GM19455 (cell line): ENCODE data around the gene DGKI.

Source experiments
- ATAC-seq: cut with Tn5 transposase; IDR thresholded peaks from one replicate; pipeline ENCODE4 v1.9.1; 2021; ENCODE audit not compliant: unreplicated experiment

DGKI gene

DNA sequence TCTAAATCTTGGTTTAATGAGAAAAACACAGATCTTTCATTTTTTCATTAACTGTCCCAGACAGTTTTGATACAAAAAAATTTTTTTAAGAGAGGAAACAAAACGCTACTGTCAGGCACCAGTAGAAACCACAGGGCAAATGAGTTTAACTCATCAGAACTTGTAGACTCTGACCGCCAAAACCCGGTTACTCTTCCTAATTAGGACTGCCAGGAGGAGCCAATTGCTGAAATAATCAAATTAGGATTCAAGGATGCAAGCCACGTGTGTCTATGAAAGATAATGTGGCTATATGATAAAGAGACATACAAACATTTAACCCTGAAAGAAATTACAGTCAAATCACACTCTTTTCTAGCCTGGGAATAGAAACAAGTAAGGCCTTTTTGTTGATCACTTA is 154.4 kb downstream of the DGKI start:
- ATAC-seq: no peak

DNA sequence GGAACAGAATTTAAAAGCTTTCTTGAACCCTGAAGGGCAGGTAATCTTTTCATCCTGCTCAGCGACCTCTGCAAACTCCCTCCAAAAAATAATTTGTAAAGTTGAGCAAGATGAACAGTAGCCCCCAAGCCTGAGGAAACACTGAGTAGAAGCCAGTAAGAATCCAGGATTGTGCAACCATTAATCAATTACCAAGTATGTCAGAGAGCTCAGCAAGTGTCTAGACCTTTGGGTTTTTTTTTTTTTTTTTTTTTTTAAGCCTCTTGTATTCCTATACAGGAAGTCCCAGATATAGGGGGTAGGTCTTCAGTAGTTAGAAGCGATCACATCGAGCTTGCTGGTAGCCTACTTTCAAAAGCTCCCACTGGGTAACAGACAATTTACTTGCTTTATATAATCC is 155.2 kb downstream of the DGKI start:
- no peak for ATAC-seq

DNA sequence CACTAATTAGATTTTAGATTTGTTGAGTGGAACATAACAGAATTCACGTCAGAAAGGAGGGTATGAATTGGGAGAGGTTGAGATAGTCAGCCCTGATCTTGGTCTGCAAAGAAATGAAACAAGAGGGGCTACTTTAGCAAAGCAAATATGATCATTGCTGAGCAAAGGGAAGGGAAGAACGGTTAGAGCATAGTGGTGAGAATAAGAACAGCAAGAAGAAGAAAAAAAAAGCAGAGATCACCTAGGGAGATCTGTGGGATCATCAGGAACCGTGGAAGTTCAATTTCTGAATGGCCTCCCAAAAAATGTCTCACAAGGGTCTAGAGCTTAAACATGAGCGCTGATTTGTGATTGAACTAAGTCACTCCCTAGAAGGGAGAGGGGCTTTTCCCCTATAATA is 156.1 kb downstream of the DGKI start:
- no peak for ATAC-seq

DNA sequence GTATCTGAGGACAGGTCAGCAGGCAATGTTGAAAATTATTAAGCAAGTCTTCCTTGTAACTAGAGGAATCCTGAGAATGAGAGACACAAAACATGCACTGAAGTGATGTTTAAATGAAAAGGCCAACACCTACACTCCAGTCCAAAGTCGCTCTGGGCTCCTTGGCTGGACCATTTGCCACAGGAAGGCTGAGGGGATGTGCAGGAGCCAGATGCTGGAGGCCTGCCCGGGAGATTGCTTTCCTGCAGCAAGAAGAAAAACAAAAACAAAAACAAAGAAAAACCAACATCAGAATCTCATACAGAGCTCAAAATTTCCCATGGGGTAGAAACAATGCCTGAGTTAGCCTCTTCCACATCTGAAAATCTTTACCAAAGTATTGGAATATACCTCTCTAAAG is 157.0 kb downstream of the DGKI start:
- no peak for ATAC-seq

DNA sequence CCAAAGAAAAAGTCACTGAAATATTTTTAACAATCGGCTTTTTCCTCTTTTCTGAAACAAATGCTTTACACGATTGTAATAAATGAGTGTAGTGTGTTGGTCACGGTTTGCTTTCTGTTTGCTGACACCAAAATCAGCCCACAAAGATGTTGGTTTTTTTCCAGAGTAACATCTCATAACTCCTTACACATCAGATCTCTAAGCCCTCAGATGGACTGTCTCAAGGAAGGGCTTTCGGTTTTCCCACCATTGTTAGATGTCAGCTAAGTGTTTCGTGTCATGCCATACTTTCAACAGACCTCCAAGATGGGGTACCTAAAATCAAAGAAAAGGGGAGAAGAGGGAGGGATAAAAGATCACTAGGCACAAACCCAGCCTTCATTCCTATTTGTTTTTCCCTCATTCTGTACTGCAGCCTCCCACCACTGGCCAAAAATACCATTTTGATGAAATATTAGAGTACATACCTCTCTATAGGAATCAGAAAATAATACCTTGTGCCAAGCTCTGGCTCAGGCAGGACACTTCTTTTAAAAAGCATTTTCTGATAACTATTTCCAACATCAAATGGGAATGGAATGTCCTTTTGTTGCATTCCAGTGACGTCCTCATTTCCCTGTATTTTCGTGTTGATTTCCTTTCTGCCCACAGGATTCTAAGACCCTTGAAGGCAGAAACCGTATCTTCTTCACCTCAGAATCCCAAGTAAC is 159.1 kb downstream of the DGKI start:
- no peak for ATAC-seq

DNA sequence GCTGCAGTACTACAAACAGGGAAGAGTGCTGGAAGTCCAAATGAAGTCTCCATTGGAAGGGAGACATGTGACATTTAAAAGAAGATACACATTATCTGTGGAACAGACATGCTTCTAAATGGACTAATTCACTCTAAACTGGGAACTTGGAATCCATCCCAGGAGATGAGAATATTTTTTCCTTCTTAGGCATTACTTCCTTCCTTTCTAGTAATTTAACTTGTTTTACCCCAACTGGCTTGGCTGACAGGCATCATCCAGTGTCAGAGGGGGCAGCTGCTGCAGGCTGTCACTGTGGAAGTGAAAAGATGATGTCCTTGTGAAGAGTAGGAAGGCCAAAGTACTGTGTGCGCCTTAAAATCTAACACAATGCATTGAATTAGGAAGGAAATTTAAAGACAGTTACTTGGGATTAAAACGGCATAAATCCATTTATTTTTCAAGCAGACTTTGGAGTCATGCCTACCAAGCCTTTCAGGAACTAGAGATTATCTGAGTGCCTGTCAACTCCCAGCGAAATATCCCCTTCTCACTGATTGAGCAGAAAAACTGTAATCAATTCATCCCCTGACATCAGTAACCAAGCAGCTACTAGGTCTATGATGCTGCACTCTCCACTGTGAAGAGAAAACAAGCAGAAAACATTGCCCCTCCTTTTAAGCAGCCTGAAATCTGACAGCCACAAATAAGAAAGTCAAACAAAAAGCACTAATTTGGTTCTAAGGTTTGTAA is 161.2 kb downstream of the DGKI start:
- no peak for ATAC-seq

DNA sequence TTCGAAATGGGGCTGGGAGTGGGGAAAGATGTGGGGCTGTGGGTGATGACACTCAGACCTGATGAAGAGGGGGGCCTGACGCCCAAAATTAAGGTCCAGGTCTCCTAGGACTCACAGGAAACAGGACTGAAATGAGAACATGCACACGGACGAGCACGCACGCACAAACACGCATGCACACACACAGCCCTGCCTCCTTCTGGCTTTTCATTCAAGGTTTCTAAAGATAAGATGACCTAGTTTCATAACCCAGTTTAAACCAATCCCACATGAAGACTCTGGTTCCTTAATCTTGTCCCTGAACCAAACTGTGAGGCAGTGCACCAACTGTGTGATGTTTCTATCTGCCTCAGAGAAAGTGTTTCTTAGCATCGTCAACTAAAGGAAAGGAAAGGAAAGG is 162.0 kb downstream of the DGKI start:
- ATAC-seq: no peak

DNA sequence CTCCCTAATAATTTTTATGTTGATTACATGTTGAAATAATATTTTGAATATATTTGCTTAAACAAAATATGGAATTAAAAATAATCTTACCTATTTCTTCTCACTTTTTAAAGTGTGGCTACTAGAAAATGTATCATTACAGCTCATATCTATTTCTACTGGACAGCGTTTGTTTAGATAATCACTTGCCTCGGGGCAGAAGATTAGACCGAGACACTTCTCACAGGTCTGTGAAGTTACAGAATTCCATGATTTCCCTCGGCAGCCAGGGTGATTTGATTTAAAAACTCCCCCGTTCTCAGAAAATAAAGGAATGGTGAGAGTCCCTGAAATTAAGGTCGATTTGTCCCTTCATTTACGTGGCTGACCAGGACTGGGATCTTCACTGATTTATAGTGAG is 162.5 kb downstream of the DGKI start:
- no peak for ATAC-seq

DNA sequence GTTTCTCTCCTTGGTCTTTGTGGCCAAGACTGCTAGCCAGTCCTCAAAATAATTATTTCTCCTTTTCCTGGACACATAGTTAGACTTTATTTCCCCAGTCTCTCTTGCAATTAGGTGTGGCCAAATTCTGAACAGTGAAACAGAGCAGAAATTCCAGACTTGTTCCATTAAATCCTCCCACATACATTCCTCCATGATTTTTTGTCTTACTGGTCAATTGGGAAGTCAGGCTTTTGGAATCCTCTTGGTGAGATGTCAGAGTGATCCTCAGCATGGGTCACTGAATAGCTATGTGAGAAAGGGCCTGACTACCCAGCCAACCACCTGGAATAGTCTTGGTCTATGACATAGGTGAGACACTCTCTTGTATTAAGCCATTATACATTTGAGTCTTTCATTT is 164.2 kb downstream of the DGKI start:
- no peak for ATAC-seq

DNA sequence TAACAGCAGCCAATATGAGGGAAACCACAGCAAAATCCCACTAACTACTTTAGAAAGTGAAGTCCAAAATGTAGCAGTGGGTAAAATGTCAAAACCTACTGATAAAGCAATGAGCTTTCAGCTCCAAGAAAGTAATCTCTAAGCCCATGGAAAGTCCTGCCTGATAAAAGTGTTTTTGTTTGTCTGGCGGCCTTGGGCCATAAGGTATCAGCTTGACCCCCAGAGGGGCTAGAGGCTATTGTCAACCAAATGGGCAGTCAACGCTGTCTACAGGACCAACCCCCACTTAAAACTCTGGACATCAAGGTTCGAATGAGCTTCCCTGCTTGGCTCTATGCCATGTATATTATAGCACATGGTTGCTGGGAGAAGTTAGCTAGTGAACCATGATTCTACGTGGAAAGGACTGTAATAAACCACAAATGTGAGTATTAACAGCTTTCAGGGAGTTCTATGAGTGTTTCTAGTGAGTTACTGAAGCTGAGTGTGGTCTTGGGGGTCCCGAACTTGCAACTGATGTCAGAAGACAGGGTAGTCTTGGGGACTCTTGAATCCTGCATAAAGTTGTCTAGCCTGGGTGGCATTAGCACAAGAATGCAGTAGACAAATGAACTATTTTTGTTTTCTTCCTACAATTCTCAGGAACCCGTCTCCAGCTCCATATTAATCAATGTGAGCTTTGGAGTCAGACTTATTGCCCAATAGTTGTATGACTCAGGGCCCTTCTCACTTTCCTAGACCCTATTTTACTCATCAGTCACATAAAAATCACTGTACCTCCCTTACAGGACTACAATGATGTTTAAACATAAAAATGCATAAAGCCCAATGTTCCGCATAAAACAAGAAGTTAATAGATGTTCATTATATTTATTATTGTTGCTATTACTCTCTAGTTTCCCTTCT is 164.9 kb downstream of the DGKI start:
- ATAC-seq: no peak

DNA sequence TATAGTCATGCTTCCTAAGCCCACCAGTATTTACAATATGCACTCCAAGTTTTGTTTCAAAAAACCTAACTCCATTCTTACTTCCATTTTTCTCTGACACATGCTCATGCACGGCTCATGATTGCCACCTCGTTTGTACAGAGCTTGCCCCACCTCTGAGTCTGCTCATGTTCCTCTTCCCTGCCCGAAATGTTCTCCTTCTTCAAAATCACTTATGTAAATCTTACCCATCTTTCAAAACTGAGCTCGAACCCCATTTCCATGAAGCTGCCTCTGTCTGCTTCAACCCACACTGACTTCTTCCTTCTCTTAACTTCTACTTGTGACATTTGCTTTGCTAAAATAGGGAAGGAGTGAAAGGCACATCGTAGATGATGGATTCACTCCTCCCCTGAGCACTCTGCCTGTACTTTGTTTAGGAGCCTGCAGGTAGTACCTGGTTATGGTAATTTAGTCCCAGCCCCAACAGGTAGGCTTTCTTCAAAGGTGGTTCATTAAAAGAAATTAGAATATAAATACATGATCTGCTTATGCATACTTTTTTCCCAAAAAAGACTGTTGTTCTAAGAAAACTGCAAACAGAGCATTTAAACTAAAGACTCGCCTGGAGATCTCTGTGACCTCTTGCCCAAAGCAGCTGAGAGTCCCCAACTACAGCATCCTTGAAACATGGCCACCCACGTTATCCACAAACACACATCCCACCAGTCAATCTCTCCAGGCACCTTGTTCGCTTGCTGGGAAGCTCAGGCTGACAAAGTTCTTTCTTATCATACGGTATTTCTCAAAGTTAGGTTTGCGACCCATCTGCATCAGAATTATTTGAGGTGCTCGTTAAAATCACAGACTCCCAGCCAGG is 172.0 kb downstream of the DGKI start:
- ATAC-seq: no peak

DNA sequence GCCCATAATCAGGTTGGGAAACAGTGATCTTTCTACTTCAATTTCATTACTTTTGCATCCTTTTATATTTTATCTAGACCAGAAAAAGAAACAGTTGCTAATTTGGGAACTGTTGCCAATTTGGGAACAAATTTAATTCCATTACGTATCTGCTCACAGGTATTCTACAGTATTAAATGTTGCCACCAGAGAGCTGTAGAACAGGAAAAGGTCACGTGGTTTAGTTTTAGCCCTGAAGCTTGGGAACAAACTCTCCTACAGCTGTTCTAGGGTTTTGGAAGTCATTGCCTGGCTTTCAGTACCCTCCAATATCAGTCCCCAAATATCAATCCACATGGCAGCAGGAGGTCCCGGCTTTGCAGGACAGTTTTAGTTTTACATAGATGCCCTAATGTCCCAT is 172.7 kb downstream of the DGKI start:
- no peak for ATAC-seq

DNA sequence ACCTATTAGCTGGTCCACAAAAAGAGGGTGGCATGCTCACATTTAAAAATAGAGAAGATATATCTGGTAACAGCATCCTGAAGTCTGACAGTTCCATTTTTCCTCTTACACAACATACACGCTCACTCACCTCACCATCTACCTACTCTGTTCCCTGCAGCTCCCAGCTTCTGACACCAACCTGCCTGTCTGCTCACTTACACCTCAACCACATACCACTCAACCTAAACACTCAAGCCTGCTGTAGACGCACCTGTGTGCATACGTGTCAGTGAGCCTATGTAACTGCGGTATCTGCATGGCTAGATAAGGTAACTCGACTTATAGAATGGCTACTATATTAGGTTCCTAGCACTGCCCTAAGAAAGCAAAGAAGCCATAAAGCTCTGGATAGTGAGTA is 174.9 kb downstream of the DGKI start:
- no peak for ATAC-seq

DNA sequence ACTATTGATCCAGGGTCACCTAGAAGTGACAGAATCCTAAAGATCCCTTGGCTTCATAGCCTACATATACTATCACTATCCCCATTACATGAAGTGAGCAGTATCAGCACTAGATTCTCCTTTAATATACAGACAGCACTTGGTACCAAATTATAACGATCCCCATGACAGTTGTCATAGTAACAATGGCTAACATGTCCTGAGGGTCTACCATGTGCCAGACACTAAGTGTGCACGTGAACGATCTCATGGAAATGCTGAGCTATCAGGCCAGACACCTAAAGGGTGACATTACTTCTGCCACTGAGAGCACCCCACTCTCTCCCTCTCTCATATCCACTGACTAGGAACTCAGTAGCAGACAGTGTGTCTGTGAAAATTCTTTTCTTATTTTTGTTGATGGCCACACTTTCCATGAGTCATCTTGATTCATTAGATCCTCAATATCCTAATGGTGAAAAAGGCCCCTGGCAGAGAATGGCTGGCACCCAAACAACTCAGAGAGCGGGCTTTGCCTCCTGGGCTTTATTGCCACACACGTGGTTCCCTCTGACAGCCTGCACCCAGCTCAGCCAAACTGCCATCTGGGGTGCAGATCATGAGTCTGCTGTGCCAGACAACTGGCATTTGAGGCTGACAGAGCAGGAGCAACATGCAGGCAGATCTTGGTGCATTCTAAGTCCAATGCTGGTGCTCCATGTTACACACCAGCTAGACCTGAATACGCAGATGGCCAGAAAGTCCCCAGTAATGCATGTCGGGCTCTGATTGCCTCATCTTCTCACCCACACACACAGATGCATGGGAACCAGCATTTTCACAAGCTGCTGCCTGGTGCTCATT is 176.3 kb downstream of the DGKI start:
- no peak for ATAC-seq

DNA sequence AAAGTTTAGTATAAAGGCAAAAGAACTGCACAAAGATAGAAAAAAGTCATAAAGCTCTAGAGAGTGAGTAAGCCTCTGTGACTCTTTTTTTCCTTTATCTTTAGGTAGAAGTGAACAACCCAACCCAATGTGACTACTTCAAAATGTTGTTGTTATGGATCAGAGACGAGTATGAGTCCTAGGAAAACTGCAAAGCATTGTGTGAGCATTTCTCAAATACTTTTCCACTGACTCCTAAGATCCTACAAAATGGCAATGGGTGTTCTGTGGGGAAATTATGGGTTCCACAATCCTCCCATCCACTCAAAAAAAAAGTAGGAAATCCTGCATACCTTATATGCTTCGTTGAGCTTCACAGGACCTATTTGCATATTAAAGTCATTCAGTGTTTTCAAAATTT is 177.1 kb downstream of the DGKI start:
- no peak for ATAC-seq

DNA sequence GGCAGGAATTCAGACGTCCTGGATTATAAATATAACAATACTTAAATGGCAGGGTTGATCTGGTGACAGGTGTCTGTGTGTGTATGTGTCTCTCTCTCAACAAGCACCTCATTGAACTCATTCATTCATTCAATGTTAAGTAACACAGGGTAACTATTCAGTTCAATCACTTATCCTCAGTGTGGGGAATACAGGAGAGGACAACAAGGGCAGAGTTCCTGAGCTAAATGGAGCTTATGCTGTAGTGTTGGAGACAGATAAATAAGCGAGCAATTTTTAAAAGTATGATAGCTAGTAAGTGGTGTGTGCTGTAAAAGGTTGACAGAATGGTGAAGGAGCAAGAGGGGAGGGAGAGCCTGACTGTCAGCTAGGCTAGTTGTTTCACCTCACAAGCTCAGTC is 178.4 kb downstream of the DGKI start:
- ATAC-seq: no peak

DNA sequence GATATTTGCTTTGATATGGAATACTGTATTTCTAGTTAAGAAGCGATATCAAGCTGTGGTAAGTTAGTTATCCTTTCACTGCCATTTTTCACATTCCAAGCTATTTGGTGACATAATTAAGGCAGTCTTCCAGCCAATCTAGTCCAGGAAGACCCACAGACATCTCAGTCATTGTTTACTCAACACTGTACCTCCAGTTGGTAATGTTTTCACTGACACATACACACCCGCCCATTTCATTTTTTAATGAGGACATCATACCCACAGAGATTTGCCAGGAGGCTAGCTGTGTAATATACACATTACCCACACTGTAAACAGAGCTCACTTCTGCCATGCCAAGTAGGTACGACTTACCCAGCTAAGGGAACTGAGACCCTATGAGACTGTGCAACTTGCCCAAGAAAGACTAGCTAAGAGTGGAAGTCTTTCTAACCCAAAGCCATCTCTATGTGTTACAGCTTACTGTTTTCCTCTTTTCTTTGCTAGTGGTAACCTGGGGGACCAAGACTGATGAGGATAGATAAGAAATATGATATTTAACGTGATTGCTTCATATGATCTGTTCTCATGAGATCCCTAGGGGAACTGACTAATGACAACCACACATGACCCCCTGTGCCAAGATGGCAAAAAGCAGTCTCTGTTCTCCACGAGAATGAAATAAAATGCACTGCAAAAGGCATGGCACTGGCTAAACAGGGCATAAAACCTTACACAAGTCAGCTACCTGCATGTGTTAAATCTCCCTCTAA is 179.0 kb downstream of the DGKI start:
- ATAC-seq: no peak

DNA sequence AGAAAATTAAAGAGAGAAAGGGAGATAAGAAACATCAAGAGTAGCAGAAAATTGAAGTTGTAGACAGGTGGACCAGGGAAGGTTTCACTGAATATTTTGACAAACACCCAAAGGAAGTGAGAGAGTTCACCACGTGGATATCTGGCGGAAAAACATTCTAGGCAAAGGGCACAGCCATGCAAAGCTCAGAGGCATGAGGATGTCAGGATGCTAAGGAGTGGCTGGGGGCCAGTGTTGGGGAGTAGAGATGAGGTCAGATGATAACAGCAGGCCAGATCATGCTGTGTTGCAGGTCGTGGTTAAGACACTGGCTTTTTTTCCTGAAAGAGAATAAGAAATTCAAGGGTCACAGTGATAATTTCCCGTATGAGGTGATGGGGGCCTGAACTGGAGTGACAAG is 181.9 kb downstream of the DGKI start:
- ATAC-seq: no peak

DNA sequence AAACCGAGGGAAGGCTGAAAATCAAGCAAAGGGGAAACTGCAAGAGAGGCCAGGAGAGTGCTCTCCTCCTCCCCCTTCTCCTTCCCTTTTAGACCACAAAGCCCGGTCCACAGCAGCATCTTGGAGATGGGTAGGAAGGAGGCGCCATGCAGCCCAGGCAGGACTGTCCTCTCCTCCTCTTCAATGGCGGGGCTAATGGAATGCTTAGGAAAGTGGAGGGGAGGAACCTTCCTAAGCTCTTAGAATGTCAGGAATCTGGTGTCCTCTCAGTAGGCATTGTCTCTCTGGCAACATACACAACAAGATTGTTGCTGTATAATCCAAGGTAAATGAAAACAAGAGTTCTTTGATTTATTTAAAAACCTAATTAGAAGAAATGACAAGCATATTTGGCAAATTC is 185.1 kb downstream of the DGKI start:
- ATAC-seq: no peak
